GM12872 (cell line): ENCODE measurements around the gene SMAP2.

ENCODE experiments used
- CTCF ChIP-seq: IDR thresholded peaks from 3 replicates; pipeline ENCODE4 v1.5.1; 2011; ENCODE audit warnings: low read depth, mild to moderate bottlenecking, low read length, moderate library complexity; ENCODE audit not compliant: insufficient read depth

SMAP2 gene

GRCh38 chr1:40397258-40397657 is 23.7 kb downstream of the SMAP2 start:
- TF ChIP-seq CTCF, result no peak

GRCh38 chr1:40399984-40400704 is 26.6 kb downstream of the SMAP2 start:
- no peak for TF ChIP-seq CTCF

GRCh38 chr1:40401473-40402201 is 28.1 kb downstream of the SMAP2 start:
- no peak for TF ChIP-seq CTCF

- TF ChIP-seq CTCF, result peak; percentile 71
Measured at GRCh38 chr1:40404670-40405462, 31.3 kb downstream of the SMAP2 start.

GRCh38 chr1:40405812-40406211 is 32.3 kb downstream of the SMAP2 start:
- TF ChIP-seq CTCF, result no peak

- no peak for TF ChIP-seq CTCF
Measured at GRCh38 chr1:40407453-40407852, 33.9 kb downstream of the SMAP2 start.

- TF ChIP-seq CTCF, result no peak
Measured at GRCh38 chr1:40409467-40409866, 35.9 kb downstream of the SMAP2 start.
